ENCODE measurements around the gene RAN. TPM values are rescaled to one million over a fixed set of nuclear protein-coding genes. Genes with fewer than 3 reads are reported as not detected.
A peak's percentile ranks its signal among the peaks of the same experiment; 100 is the strongest.

Gene RAN
- total and polyA plus RNA-seq, 9 of the 15 experiments (the other 6 are each of a cell fraction or from before 2014, with no cell fraction given) = 1,687 to 3,820 (median 2,300) TPM

GRCh38 chr12:130839770-130840404 is 32.0 kb upstream of the RAN start (continued):
- no peak for TF ChIP-seq USF2 (CRISPR knock-in tag; IDR thresholded peaks at IDR 0.05)
- peak; percentile 47 to 63; a peak in 3 of 4 replicates for TF ChIP-seq KDM1A (IDR thresholded peaks at IDR 0.05)
- 0 out of 2 replicates have a peak, but pooled peaks have one; percentile 10 for TF ChIP-seq ELF1 (tag; IDR thresholded peaks at IDR 0.05)
- 0 out of 2 replicates have a peak, but pooled peaks have one; percentile 0 for TF ChIP-seq NFE2 (IDR thresholded peaks at IDR 0.05; ENCODE audit: low read depth)
- TF ChIP-seq AFF1 (IDR thresholded peaks at IDR 0.05; ENCODE audit: low read depth in 1 of 2, partially characterized antibody in 2 of 2) = peak in 1 of 2 experiments; percentile 4
- TF ChIP-seq NCOA1 (IDR thresholded peaks at IDR 0.05; ENCODE audit: low read depth) = 0 out of 2 replicates have a peak, but pooled peaks have one; percentile 4
- TF ChIP-seq LARP7 (IDR thresholded peaks at IDR 0.05) = 0 out of 2 replicates have a peak, but pooled peaks have one; percentile 53
- peak in 1 of 3 experiments; percentile 2 for TF ChIP-seq YY1 (IDR thresholded peaks at IDR 0.05; ENCODE audit: borderline replicate concordance in 1 of 3, control insufficient read depth in 1 of 3, extremely low read depth in 1 of 3, insufficient read depth in 3 of 3, insufficient read length in 1 of 3, insufficient replicate concordance in 2 of 3, low read depth in 1 of 3, low read length in 2 of 3)
- 0 out of 4 replicates have a peak, but pooled peaks of 1 of the 2 experiments have one; percentile 70 for TF ChIP-seq MLLT1 (IDR thresholded peaks at IDR 0.05)
- TF ChIP-seq MBD2 (IDR thresholded peaks at IDR 0.05; ENCODE audit: borderline replicate concordance, low read depth) = no peak

Measured in K562 (cell line).